Measurements from ENCODE around the gene CSRP3. TPM values are rescaled to one million over a fixed set of nuclear protein-coding genes. Genes with fewer than 3 reads are reported as not detected.

CSRP3 gene
- total and polyA plus RNA-seq, 2 donors (not counting 3 experiments of a cell fraction or from before 2014, with no cell fraction given): not detected

GRCh38 chr11:19244621-19245020, 42.8 kb upstream of the CSRP3 start:
- no peaks in the 10 kb centered on the region for H4K20me1 ChIP-seq (replicated peaks; ENCODE audit: control insufficient read depth, extremely low read depth, insufficient read depth, low read length)
- peaks cover 8% of the 10 kb centered on the region for H3K79me2 ChIP-seq (ENCODE audit: control insufficient read depth, insufficient read depth, low read length)
- FAIRE-seq: no peak
- H3K4me2 ChIP-seq (ENCODE audit: insufficient read depth, low read length): no peak overlapping the region
- CTCF ChIA-PET: interaction anchor here (1.3 to 3.7 kb wide), 4 partner anchors 12 to 168 kb away, joined by 3 to 16 read pairs (median 7); no protein-coding TSS in a partner anchor
- no TSS peak for BruUV-seq (replicated peaks)
- POLR2A ChIA-PET: no interaction called here
- H3K27me3 ChIP-seq (ENCODE audit: control insufficient read depth in 2 of 2, insufficient read depth in 2 of 2, low read length in 2 of 2): peaks cover 0 to 8% of the 10 kb centered on the region in 2 experiments
- H3K36me3 ChIP-seq (ENCODE audit: control insufficient read depth in 2 of 2, extremely low read depth in 1 of 2, insufficient read depth in 2 of 2, low read length in 2 of 2): no peaks in the 10 kb centered on the region
- no peaks in the 10 kb centered on the region for H3K9me1 ChIP-seq (replicated peaks; ENCODE audit: control insufficient read depth, extremely low read depth, insufficient read depth, low read length)
- H3K4me3 ChIP-seq (replicated peaks in 1 of 3; ENCODE audit: insufficient read depth in 1 of 3, low read depth in 1 of 3, low read length in 3 of 3): no peak overlapping the region
- dilution Hi-C loops (cut with MboI; ENCODE audit: extremely low pct_ligation_motif_present, low sequenced_read_pairs) (no loop called here), intact Hi-C loops (cut with micrococcal nuclease) (loop anchor here (5.0 kb wide), 2 partner anchors 72 to 198 kb away; no protein-coding TSS in a partner anchor)
- no peak overlapping the region for H2AFZ ChIP-seq (ENCODE audit: low read depth, low read length)
- no peak for DNase-seq (ENCODE audit: low read depth, low spot score)
- H3K27ac ChIP-seq (ENCODE audit: insufficient read depth, low read depth, low read length): no peak overlapping the region
- no peak for TF ChIP-seq MAX (IDR thresholded peaks at IDR 0.05; ENCODE audit: insufficient read depth, insufficient read length)
- H3K4me1 ChIP-seq (ENCODE audit: control insufficient read depth, extremely low read depth, insufficient read depth, low read length): peaks cover 7% of the 10 kb centered on the region
- H3K9me3 ChIP-seq (replicated peaks; ENCODE audit: control insufficient read depth, insufficient read depth, low read length): no peaks in the 10 kb centered on the region
- H3K9ac ChIP-seq (replicated peaks; ENCODE audit: extremely low read depth, insufficient read depth, low read length): no peak overlapping the region

GRCh38 chr11:19244084-19244483, 42.3 kb upstream of the CSRP3 start:
- TF ChIP-seq MYC (IDR thresholded peaks at IDR 0.05; ENCODE audit: low read depth, low read length) (no peak), JUN (IDR thresholded peaks at IDR 0.05; ENCODE audit: borderline replicate concordance, insufficient read depth, insufficient read length, low read depth) (no peak), EZH2 (IDR thresholded peaks at IDR 0.05; ENCODE audit: borderline replicate concordance, low read depth, low read length, severe bottlenecking) (no peak), FOS (IDR thresholded peaks at IDR 0.05; ENCODE audit: borderline replicate concordance, insufficient read depth, low read length) (no peak), GATA2 (IDR thresholded peaks at IDR 0.05; ENCODE audit: insufficient read depth, insufficient read length, low read depth, low read length) (no peak), MAX (IDR thresholded peaks at IDR 0.05; ENCODE audit: insufficient read depth, insufficient read length) (no peak), POLR2AphosphoS5 (IDR thresholded peaks at IDR 0.05; ENCODE audit: insufficient read depth, low read depth, low read length) (no peak), CTCF (IDR thresholded peaks at IDR 0.05; ENCODE audit: extremely low read depth in 1 of 2, insufficient read depth in 1 of 2, low read depth in 1 of 2, low read length in 2 of 2) (no peak), POLR2A (IDR thresholded peaks at IDR 0.05; ENCODE audit: low read depth, low read length) (no peak)
- Histone ChIP-seq H3K4me2 (ENCODE audit: insufficient read depth, low read length) (no peak overlapping the region), H3K27ac (ENCODE audit: insufficient read depth, low read depth, low read length) (no peak overlapping the region), H2AFZ (ENCODE audit: low read depth, low read length) (no peak overlapping the region), H3K27me3 (ENCODE audit: control insufficient read depth in 2 of 2, insufficient read depth in 2 of 2, low read length in 2 of 2) (peaks cover 0 to 8% of the 10 kb centered on the region in 2 experiments), H3K9ac (replicated peaks; ENCODE audit: extremely low read depth, insufficient read depth, low read length) (no peak overlapping the region), H4K20me1 (replicated peaks; ENCODE audit: control insufficient read depth, extremely low read depth, insufficient read depth, low read length) (no peaks in the 10 kb centered on the region), H3K36me3 (ENCODE audit: control insufficient read depth in 2 of 2, extremely low read depth in 1 of 2, insufficient read depth in 2 of 2, low read length in 2 of 2) (no peaks in the 10 kb centered on the region), H3K9me1 (replicated peaks; ENCODE audit: control insufficient read depth, extremely low read depth, insufficient read depth, low read length) (no peaks in the 10 kb centered on the region), H3K79me2 (ENCODE audit: control insufficient read depth, insufficient read depth, low read length) (peaks cover 13% of the 10 kb centered on the region), H3K4me1 (ENCODE audit: control insufficient read depth, extremely low read depth, insufficient read depth, low read length) (peaks cover 11% of the 10 kb centered on the region), H3K4me3 (replicated peaks in 1 of 3; ENCODE audit: insufficient read depth in 1 of 3, low read depth in 1 of 3, low read length in 3 of 3) (no peak overlapping the region), H3K9me3 (replicated peaks; ENCODE audit: control insufficient read depth, insufficient read depth, low read length) (no peaks in the 10 kb centered on the region)
- DNase-seq (ENCODE audit: low read depth, low spot score): no peak
- intact Hi-C loops (cut with micrococcal nuclease) (loop anchor here (5.0 kb wide), 2 partner anchors 72 to 198 kb away; no protein-coding TSS in a partner anchor), dilution Hi-C loops (cut with MboI; ENCODE audit: extremely low pct_ligation_motif_present, low sequenced_read_pairs) (no loop called here)
- no TSS peak for BruUV-seq (replicated peaks)
- POLR2A ChIA-PET: no interaction called here
- no peak for FAIRE-seq
- CTCF ChIA-PET: interaction anchor here (1.3 to 2.2 kb wide), 3 partner anchors 12 to 167 kb away, joined by 3 to 10 read pairs (median 4); no protein-coding TSS in a partner anchor

Data from endothelial cell of umbilical vein (primary cell).